HT-29 (cell line): ENCODE data around the gene NRARP. TPM values are rescaled to one million over a fixed set of nuclear protein-coding genes. Genes with fewer than 3 reads are reported as not detected.

Experiments used
- DNase-seq: peaks from one replicate; pipeline ENCODE4 v3.0.0-alpha.2; 2015; ENCODE audit warnings: low spot score
- total RNA-seq: library from RNA; depleted of rRNA; stranded (reverse); fragments of >200 nt; shearing (Covaris generic); gene quantifications from 2 replicates; pipeline ENCODE4 v1.2.3, GENCODE V29; 2014

The NRARP gene
- total RNA-seq, 1 experiment from 2014 or later, result 116 TPM

DNA sequence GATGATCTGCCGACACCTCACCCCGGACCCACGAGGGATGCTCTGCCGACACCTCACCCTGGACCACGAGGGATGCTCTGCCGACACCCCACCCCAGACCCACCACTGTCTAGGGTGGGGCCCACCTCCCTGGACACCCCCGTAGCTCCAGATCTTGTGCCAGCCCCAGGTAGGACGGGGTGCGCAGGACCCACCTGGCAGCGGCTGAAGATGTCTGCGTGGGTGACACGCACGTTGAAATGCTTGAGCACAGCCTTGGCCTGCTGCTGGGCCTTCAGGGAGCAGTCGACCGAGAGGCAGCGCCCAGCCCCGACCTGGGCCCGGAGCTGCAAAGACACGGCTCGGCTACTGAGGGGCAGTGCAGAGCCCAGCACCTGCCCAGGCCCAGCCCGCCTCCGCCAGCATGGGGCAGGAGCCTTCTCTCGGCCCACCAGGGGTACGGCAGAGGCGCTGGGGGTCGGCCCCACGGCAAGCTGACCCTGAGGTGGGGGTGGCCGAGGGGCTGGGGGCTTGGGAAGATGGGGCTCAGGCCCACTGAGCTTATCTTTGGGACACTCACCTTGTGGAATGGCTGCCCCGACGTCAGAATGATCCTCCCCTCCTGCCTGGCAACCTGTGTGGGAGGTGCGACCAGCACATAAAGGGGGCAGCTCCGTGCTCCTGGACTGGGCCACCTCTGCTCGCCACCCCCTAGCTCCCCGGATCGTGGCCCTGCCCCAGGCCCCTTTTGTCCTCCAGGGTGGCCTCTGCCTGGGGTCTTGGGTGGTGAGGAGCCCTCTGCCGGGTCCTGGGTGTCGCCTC, 21.7 kb upstream of the NRARP start:
- DNase-seq, result no peak

DNA sequence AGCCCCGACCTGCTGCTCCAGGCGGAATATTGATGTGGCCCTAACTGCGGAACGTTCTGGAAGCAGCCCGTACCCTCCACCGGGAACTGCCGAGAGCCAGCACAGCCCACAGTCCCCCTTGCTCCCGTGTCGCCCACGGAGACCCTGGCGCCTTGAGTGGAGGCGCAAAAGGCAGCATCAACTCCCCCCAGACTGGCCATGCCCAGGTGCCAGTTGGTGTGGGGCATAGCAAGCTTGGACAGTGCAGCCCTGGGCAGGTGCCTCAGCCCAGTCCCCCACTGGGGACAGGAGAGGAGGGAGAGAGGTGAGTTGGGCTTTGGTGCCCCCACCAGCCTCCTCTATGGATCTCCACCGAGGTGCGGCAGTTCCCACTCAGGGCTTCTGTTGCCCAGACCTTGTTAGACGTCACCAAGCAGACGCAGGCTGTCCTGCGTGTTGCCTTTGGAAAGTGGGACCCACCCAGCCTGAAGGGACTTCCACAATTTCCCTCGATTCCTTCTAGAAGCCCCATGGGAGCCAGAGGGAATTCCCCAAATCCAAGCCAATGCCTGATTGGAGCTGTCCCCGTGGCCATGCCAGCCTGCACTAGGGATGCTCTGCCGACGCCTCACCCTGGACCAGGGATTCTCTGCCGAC, 19.8 kb upstream of the NRARP start:
- no peak for DNase-seq

DNA sequence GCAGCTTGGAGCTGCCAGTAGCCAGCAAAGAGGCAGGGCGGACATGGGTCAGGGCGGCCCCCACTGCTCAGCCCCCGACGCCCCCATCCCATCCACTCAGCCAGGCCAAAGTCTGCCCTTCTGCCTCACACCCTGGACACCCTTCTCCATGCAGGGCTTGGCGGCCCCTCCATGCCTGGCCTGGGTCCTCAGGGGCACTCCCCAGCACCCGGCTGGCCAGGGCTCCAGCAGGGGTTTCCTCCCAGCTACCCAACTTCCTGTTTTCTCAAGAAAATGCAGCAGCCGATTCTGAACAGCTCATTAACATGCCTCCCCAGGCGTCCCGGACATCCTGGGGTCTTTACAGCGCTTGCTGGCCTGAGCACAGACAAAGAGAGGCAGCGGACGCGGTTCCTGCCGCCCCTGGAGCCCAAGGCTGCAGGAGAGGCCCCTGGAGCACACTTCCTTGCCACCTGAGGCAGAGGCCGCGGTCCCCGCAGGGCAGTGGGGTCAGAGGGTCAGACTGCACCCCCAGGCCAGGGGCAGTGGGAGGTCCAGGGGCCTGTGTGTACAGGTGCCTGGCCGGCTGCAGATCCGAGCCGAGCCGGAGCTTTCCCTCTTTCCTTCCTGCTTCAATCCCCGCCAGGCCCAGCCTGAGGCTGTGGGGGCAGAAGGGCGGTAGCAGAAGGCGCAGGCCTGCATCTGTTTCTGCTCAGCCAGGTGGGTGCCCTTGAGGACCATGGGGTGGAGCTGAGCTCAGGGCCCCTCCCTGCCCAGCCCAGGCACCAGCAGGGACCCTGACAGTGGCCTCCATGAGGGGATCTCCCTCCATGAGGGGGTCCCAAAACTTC, 18.7 kb upstream of the NRARP start:
- no peak for DNase-seq

DNA sequence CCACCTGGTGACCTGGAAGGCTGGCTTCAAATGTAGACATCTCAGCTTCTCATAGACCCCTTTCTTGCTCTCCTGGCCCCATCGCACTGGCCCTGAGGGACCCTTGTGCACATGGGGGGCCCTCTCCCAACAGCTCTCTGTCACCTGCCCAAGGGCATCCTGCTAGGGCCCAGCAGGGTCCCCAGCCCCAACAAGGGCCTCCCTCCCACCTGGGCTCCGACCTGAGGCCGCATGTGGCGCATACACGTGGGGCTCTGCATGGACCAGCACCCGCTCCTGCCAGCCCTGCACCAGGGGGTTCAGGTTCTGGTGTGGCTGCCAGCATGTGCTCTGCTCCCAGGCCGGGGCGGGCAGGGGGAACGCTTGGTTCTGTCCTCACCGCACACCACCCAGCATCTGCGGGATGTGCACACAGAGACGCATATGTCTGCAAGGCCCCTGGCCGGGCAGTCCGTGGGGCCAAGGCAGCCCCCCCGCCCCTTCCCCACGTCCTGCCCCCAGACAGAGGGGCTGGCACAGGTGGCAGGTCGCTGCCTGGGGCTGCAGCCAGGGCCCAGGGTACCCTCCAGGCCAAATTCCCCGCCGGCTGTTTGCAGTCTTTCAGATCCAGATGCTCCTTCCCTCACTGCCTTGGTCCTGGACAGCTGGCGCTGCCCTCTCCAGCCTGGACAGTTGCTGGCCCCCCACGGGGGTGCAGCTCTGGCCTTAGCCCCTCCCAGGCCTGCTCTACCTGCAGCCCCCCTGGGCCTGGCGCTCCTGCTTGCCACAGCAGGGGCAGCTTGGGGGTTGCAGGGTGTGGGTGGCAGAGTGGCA, 17.9 kb upstream of the NRARP start:
- DNase-seq, result no peak

DNA sequence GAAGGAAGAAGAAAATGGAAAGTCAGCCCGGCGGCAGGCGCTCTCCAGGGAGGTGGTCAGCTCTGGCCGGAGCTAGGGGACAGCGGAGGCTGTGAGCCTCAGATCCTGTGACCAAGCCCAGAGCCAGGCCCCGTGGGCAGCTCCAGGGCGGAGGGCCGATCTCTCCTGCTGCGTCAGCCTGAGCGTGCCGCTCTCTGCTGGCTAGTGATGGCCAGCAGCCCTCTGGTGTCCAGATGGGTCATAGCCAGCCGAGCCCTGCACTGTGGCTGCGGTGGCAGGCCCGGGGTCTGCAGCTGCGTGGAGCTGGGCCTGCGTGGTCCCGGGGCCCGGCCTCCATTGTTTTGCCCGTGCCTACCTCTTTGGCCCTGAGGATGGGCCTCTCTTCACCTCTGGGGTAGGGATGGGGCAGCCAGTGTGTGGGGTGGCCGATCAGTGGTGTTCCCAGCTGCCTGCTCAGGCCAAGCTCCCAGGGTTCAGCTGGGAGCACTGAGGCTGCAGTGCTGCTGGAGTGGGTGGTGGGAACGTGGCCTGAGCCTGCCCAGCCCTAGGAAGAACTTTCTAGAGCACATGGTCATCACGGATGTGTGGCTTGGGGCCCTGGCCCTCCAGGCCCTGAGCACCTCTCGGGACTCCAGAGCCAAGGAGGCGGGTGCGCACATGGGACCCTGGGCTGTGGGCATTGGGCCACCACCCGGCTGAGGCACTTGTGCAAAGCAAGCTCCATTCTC, 17.1 kb upstream of the NRARP start:
- peak; percentile 39 for DNase-seq

DNA sequence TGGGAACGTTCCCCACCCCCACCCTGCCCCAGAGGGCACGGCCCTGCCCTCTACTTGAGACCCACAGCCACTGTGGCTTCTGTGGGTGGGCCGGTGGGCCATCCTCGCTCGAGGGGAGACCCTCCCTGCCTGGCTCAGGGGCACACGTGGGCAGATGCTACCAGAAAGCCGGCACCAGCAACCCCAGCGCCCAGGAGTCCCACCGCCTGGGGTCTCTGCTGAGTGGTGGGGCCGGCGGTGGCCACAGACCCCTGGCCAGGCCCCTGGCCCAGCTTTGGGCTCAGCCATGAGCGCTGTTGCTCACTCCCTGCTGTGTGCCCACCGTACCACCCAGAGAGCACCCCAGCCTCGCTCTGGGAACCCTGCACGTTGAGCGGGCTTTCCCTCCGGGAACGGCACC, 16.5 kb upstream of the NRARP start:
- no peak for DNase-seq

DNA sequence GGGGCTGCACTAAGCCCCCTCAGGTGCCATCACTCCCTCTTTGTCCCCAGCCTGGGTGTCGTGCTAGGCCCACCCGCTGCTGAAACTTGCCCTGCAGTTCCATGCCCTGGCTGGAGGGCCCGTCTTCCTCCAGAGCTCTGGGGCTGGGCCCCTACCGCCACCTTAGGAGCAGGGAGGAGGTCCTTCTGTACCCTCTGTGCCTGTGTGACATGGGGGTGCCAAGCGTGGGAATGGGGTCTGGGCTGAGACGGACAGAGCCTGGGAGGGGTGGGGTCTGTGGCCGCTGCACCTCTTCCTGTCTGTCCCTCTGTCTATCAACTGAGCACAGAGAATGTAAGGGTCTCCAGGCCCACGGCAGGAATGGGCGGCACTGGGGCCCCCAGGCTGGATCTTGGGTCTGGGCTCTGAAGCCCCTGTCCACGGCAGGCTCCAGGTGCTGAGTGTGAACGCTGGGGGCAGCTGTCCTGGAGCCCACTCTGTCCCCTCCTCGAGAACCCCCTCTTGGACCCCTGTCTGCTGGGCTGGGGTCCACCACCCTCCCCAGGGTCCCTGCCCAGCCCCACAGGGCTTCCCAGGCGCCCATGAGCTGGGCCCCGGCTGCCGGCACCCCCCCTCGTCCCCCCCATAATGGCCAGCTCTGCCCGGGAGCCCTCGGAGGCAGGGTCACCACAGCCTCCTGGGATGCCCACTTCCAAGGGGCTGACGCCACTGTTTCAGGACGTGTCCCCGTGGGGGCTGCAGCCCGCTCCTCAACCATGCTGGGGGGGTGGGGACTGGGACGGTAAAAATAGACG, 15.8 kb upstream of the NRARP start:
- no peak for DNase-seq

DNA sequence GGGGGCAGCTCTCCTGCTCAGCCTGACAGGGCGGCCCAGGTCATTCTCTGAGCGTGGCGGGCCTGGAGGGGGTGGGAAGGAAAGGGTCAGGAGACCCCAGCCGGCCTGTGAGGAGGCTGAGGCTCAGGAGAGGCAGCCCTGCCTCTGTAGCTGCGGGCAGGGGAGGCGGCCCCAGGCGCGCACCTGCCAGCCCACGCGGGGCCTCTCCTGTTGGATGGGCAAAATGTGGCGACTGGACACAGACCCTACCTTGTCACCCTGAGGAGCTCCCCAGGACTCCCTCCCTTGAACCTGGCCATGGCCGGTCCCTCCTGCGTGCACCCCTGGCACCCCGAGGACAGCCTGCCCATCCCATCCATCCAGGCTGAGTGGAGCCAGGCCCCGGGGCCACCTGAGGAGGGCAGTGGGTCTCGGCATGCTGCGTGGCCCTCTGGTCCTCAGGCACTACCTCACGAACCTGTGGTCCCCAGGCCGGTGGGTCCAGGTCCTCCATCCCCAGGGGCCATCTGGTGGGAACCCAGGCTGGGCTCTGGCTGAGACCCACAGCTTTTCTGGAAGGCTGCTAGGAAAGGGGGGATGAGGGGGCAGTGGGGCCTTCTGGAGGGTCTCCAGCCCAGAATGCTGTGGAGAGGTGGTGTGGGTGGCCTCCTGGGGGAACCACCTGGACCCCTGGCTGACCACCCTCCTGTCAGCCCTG, 15.1 kb upstream of the NRARP start:
- DNase-seq, result no peak

DNA sequence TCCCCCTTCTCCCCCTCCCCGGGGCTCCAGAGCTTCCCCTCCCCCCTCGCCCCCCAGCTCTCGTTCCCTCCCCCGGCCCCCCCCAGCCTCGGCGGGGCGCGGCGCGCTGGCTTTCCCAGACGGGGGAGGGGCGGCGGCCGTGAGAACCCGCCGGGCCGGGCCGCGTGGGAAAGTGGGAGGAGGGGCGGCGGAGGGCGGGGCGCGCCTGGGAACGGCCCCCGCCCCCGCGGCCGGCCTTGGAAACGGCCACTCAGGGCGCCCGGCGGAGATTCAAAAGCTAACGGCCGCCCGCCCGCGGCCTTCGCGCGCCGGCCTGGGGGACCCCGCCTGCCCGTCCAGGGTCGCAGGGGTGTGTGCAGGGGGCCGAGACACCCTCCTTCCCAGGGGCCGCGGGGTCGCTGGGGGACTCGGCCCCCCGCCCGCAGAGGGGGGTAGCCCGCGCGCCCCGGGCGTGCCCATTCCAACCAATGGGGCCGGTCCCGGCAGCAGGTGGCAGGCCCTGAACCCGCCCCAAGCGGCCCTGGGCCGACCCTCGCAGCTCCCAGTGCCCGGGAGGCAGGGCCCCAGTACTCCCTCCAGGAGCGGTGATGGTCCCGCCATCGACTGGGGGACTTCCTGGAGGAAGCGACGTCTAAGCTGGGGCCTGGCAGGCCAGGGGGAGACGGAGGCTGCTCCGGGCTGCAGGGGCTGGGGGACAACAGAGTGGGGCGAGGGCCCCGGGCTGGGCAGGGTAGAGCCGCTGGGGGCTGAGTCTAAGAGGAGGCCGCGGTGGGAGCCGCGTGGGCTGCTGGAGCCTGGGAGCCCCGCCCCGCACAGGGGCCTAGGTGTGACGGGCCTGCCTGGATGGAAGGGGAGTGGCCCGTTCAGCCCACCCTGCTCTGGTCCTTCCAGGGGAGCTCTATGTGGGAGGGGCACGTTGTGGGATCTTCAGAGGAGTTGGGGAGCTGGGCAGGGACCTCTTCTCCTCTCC, 14.2 kb upstream of the NRARP start:
- peak; percentile 36 for DNase-seq

DNA sequence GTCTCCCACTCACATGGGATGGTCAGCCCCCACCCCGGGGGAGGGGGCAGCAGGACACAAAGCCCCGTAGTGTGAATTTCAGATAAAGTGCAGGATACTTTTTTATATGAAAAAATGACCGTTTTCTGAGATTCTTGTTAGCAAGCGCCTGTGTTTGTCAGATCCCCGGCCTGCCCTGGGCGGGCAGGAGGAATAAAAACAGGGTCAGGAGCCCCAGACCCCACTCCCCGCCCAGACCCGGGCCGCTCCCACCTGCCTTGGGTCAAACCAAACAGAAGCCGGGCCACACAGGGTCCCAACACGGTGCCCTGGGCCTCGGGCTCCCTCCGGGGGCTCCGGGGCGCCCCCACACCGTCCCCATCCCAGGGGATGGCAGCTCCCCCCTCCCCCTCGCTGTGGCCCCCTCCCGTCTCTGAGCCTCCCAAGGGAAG, 13.5 kb upstream of the NRARP start:
- no peak for DNase-seq

DNA sequence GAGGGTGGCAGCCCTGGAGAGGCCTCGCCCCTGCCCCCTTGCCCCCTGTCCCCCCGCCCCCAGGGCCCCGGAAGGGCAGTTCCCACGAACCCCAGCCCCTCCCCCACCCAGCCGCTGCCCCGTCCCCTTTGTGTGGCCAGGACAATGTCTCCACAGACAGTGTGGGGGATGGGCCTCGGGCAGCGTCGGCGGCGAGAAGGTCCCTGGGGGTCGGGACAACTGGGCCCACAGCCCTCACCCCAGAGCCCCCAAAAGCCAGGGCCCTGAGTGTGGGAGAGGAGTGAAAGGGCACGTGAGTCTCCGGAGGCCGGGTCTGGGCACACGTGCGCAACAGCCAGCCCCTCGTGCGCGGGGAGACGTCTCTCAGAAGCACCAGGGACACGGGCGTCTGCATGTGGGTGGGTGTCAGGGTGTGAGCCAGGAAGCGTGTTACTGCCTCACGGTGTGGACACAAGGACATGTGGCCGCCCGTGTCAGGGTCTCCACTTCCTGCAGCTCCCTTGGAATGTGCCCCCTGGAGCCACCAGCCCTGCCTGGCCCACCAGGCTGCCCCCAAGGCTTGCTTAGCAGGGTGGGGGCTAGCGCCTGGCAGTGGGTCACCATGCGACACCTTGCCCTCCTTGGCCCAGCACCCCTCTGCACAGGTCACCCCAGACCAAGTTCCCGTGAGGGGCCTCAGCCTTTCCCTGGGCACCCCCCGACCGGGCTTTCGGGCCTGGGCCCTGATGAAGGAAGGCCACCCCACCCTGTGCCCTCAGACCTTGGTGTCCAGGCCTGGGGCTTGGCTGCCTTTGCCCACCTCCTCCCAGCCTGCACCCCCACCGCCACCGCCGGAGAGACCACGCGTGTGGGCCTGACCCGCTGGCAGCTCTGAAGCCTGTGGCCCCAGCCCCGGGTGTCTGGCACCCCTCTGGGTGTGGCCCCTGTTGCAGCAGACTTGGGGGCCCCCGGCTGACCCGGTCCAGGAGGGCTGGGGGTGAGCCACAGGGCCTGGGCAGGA, 12.8 kb upstream of the NRARP start:
- DNase-seq, result no peak

DNA sequence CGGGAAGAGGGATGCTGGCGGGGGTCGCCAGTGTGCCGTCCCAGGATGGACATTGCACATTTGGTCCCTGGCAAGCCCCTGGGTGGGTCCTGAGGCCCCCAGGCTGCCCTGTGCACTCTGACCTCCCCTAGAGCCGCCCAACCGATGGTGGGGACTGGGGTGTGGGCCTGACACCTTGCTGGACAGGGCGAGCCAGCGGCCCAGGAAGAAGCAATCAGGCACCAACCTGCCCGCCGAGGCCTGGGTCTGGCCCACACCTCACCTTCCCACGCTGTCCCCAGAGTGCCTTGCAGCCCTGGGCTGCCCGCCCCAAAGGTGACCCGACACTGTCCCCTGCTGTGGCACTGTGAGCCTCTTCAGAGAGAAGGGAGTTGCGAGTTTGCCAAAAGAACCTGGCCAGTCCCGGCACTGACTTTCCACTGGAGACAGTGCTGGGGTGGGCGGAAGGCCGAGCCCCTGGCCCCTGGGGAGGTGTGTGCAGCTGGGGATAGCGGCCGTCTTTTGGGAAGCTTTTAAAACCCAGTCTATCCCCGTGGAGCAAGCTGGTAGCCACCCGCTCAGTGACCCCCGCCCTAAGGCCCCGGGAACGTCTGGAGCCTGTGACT, 12.0 kb upstream of the NRARP start:
- no peak for DNase-seq

DNA sequence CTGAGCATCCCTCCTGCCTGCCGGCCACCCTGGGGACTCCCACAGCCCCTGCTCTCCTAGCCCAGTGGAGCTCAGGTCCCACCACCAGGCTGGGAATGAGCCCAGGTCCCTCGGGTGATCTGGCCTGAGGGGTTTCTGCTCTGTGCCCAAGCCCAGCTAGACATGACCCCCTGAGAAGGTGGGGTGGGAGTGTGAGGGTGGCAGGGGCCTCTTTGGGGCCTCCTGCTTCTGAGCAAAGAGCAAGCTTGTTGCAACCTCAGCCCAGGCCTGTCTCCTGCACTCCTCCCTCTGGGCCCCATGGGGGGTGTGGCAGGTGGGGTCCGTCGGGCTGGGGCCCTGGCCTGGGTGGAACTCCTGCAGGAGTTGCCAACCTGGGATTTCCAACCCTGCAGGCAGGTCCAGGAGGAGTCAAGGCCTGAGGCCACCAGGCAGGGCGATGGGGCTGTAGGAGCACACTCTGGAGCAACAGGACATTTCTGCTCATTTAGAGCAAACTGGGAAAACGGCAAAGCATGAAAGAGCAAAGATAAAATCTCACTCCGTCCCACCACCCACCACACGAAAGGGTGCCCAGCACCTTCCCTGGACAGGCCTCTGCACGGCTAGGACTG, 11.4 kb upstream of the NRARP start:
- no peak for DNase-seq

DNA sequence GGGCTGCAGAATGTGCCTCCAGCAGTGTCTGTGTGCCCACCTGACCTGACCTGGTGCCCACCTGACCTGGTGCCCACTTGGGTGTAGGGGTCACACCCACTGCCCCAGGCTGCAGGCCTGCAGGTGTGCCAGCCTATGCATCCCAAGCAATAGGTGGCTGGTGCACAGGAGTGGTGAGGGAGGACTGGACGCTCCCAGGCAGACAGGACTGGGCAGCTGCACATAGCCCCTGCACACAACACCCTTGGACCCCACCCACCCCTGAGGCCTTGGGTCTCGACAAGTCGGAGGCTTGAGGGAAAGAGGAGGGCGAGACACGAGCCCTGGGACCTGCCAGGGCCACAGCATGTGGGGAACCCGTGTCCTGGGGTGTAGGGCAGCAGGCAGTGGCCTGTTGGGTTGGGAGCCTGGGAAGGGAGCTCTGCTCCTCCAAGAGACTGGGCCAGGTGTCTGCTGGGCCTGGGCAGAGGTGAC, 10.8 kb upstream of the NRARP start:
- DNase-seq, result no peak

DNA sequence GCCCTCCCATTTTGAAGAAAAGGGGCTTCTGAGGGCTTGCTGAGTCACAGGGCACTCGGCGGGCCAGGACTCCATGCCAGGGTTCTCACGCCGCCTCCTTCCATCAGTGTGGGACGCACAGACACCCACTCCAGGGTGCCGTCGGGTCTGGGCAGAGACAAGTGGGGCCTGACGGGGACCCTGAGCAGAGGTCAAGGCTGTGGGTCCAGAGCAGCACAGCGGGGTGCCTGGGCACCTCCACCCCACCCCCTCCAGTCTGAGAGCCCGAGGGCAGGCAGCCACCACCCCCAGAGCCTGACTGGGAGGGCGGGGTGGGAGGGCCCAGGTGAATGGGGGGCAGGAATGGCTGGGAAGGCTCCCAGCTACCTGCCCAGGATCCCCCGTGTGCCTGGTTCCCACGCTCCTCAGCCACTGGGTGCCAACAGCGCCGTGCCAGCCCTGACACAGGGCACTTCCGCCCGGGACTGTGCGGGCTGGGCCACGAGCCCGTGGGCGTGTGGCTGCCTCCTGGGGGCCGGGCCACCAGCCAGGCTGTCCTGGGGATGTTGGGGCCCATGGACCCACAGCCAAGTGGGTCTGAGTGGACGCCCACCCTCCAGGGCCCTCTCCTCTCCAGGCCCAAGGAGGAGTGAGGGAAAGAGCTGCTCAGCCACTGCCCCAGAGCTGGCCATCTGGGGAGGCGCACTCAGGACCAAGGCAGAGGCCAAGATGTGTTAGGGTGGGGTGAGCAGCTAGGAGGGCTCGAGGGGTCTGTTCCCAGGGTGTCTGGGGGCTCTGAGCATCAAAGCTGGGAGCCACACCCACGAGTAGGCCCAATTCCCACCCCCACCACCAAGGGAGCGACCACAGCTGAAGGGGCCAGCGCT, 10.1 kb upstream of the NRARP start:
- DNase-seq, result no peak
